HG02840 (cell line): ENCODE measurements around the gene DGKH.
"Not testable (repeated sequence)": the region's sequence is repeated elsewhere in the genome, so short reads cannot be mapped to it uniquely, and the experiment has no call there.

ENCODE experiments used
- ATAC-seq: cut with Tn5 transposase; IDR thresholded peaks from one replicate; pipeline ENCODE4 v1.9.1; 2021; ENCODE audit warnings: mild to moderate bottlenecking, moderate library complexity, moderate number of reproducible peaks; ENCODE audit not compliant: unreplicated experiment, low FRiP score

Gene DGKH

GRCh38 chr13:42107421-42107820 is 59.0 kb downstream of the DGKH start:
- no peak for ATAC-seq

GRCh38 chr13:42108217-42108616 is 59.8 kb downstream of the DGKH start:
- no peak for ATAC-seq

DNA sequence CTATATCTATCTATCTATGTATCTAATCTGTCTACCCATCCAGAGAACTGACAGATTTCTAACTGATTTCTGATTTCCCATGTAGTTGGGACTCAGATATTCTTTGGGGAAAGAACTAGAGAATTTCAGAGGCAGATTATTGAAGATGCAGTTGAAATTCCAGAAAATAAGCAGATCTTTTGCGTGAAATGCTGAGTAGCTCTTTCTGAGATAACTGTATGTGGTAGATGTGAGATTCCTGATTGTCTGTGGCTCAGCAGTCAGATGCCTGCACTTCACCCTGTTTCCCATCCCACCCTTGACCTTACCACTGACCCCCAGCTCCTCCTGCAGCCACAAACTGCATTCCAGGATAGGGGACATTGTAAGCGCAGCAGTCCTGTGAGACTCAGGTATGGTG is 61.5 kb downstream of the DGKH start:
- no peak for ATAC-seq

DNA sequence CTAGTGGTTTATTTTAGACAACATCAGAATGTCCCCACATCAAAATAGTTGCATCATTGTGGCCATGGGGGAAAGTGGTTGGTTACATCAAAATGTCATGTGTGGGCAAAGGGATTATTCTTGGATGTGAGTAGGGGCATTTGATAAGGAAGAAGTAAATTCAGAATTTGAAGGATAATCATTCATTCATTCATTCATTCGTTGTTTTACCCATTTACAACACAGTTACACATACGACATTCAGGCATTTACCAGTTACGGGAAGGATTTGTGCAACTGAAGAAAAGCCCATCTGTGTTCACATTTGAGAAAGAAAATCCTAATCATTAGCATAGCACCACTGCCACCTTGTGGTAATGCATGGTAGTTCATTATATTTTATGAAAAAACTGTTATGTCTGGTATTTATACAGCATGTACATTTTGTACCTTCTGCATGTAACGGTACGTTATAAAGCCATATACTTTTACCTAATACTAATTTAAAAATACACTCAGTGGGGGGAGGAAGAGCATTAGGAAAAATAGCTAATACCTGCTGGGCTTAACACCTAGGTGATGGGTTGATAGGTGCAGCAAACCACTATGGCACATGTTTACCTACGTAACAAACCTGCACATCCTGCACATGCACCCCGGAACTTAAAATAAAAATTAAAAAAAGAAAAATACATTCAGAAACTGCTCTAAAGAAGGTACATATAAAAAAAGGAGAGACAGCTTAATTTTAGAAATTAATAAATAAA is 62.1 kb downstream of the DGKH start:
- ATAC-seq, result no peak

DNA sequence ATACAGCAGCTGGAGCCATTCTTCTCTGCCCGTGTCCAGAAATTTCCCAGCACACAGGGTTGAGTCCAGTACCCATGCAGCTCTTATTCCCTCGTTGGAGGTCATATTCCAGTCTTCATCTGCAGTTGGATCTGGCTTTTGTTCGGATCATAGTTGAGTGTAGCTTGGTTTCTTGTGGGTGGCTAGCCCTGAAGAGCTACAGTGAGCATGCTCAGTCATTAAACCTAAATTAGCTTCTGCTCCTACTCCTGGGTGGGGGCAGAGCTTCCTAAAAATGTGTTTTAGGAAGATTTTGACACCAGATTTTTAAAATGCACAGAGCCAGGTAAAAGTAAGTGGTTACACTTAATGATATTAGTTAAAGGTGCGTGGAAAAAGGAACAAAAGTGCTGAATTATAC is 64.4 kb downstream of the DGKH start:
- no peak for ATAC-seq

DNA sequence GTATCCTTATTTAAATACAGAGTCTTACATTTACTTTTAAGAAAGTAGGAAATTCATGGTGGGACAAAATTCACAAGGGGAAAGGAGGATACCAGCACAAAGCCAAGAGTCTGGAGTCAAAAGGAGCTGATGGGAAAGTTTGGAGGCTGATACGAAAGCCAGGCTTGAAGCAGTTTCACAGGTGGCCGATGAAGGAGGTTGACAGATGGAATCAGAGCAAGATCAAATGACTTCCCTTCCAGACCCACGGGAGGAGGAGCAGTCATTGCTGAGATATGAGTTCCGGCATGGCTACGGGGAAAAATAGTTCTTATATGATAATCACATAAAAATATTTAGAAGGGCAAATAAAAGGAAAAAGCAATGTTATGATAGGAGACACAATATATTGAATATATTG is 65.0 kb downstream of the DGKH start:
- ATAC-seq, result no peak

DNA sequence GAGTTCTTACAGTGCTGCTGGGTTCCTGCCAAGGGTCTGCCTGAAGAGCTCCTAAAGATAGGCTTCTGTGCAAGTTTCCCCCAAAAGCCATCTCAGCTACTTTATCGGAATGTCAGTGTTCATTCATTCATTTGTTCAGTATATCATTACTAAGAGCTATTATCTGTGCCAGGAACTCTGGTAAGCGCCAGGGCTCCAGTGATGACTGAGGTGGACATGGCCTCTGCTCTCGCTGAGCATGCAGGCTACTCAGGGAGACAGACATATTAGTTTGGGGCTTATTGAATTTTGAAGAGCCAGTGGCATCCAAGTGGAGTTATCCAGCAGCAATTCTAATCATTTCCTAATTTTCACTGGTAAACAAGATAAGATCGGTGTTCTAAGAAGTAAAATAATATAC is 65.8 kb downstream of the DGKH start:
- ATAC-seq, result no peak

GRCh38 chr13:42114912-42115311 is 66.5 kb downstream of the DGKH start:
- ATAC-seq, result no peak

DNA sequence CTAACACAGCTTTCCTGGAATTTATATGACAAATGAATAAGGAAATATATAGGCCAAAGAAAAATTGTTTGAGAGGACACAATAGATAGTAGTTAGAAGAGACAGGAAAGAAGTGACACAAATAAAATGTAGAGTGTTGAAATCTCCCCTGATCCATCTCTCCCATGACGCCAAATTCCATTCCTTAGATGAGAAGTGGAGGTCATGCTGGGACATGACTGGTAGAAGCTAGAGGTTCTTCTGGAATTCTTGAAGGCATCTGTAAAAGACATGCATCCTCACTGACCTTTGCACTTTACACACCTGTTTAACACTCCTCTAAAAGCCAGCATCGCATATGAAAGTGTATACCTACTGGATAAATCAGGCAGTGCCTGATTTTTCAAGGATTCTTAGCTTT is 67.8 kb downstream of the DGKH start:
- ATAC-seq, result no peak

- ATAC-seq, result no peak
These were observed 70.6 kb downstream of the DGKH start for GRCh38 chr13:42119041-42119440.

GRCh38 chr13:42119875-42120274 is 71.4 kb downstream of the DGKH start:
- ATAC-seq, result no peak

DNA sequence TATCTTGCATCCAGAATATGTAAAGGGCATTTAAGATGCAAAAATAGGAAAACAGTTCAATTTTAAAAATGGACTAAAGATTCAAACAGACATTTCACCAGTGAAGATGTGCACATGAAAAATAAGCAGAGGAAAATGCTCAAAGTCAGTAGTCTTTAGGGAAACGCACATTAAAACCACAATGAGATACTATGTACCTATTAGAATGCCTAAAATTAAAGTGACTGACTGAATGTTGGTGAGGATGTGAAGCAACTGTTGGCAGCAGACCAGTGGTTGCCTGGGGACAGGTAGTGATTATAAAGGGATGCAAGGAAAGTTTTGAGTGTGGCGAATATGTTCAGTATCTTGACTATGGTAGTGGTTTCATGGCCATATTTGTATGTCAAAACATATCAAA is 75.2 kb downstream of the DGKH start:
- ATAC-seq, result no peak

GRCh38 chr13:42125046-42125445 is 76.6 kb downstream of the DGKH start:
- no peak for ATAC-seq

DNA sequence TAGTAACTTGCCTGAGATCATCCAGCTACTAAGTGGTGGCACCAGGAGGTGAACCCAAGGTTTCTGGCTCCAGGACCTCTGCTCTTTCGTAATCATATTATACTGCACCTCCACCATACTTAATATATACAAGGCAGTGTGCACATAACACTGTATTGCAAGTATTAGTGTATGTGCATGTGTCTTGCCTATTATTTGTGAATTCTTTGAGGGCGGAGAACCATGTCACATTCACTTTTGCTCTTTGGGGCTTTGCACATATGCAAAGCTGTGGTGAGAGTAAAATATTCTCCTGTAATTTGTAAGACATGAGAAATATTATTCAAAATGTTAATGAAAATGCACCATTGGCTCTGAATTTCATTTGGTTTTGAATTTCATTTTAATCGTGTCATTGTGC is 78.6 kb downstream of the DGKH start:
- ATAC-seq, result no peak

- ATAC-seq, result no peak
These were observed 80.6 kb downstream of the DGKH start for GRCh38 chr13:42129033-42129432.

GRCh38 chr13:42136518-42136917 is 88.1 kb downstream of the DGKH start:
- no peak for ATAC-seq

DNA sequence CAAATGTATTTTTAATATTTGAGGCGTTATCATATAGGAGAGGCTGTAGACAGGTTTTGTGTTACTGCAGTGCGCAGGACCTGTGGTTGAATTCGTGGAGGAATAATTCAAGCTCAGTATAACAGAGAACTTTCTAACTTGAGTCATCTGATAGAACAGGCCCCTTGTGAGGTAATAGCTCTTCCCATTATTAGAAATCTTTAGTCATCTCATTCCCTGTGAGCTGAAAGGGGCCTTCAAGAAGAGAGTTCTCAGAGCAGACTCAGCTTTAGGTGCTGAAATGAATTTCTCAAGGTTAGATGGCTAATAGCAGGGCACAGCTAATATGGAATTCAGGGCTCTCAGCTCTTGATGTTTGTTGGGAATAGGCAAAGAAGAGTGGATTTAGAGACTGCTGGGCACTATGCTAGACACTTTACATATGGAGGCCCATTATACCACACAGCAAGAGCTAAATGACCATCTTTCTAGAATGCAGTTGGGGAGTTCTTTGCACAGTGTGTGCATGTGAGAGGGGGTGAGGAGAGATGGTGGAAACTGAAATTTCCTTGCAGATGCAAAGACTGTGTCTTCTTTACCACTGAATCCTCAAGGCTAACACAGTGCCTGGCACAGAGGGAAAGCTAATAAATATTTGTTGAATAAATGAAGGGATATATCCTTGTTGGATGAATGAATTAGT is 89.5 kb downstream of the DGKH start:
- no peak for ATAC-seq

DNA sequence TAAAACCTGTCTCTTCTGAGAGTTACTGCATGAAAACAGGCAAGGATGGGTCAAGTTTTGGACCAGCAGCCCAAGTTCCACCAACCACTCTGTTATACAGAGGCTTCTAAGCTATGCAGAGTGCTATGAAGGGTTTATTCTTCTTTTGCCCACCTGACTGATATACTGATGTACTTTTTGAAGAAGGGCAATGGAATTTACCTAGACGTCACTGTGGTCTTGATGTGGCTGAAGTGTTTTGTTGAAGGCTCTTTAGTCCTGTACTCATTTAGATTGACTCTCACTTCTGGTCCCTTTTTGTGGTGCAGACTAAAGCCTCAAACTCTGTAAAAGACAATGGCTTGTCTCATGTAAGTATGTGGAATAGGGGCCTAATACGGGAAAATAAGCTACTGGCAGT is 92.0 kb downstream of the DGKH start:
- no peak for ATAC-seq

GRCh38 chr13:42141052-42141451 is 92.6 kb downstream of the DGKH start:
- ATAC-seq, result not testable (repeated sequence)

DNA sequence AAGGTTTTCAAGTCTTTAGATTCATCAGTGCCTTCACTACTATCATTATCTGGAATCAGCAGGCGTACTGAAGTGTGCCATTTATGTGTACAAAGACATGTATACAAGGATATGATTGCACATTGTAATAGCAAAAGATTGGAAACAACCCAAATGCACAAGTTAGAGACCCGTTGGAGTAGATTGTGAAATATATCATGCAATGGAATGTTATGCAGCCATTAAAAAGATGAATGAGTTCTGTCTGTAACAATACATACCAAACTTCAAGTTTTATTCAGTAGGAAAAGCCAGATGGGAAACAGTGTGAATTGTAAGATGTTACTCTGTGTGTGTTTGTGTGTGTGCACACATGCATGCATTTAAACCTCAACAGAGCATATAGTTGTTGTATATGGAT is 97.9 kb downstream of the DGKH start:
- no peak for ATAC-seq

- ATAC-seq, result no peak
These were observed 100.1 kb downstream of the DGKH start for GRCh38 chr13:42148538-42148937.

DNA sequence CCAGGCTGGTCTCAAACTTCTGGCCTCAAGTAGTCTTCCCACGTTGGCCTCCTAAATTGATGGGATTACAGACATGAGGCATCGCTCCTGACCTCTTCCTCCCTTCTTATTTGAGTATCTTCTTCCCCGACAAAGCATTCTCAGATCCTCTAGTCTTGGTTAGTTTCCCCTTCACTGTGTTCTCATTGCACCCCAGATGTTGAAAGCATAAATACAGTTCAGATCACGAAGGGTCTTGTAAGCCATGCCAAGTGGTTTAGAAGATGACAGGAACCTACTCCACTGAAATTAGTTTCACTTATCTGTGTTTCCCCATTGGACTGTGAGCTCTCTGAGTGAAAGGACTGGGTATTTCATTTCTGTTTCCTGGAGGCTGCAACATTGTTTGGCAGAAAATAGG is 100.7 kb downstream of the DGKH start:
- ATAC-seq, result no peak
